GM19240 (cell line): ENCODE data around the gene ZNF385C.

Source experiments
- DNase-seq: peaks from one replicate; pipeline ENCODE4 v3.0.0; 2011; ENCODE audit warnings: low spot score; ENCODE audit not compliant: insufficient read length

The ZNF385C gene

GRCh38 chr17:42125565-42125964 is 27.3 kb upstream of the ZNF385C start:
- DNase-seq, result no peak

- DNase-seq, result no peak
Observed at GRCh38 chr17:42124256-42124655, 26.0 kb upstream of the ZNF385C start.

GRCh38 chr17:42122371-42123303 is 24.4 kb upstream of the ZNF385C start, which contains the start of gene HSPB9:
Gene HSPB9, plus strand, starts transcription at chr17:42122804. Its CDS starts 47 bp downstream, at chr17:42122851.
- DNase-seq, result no peak

DNA sequence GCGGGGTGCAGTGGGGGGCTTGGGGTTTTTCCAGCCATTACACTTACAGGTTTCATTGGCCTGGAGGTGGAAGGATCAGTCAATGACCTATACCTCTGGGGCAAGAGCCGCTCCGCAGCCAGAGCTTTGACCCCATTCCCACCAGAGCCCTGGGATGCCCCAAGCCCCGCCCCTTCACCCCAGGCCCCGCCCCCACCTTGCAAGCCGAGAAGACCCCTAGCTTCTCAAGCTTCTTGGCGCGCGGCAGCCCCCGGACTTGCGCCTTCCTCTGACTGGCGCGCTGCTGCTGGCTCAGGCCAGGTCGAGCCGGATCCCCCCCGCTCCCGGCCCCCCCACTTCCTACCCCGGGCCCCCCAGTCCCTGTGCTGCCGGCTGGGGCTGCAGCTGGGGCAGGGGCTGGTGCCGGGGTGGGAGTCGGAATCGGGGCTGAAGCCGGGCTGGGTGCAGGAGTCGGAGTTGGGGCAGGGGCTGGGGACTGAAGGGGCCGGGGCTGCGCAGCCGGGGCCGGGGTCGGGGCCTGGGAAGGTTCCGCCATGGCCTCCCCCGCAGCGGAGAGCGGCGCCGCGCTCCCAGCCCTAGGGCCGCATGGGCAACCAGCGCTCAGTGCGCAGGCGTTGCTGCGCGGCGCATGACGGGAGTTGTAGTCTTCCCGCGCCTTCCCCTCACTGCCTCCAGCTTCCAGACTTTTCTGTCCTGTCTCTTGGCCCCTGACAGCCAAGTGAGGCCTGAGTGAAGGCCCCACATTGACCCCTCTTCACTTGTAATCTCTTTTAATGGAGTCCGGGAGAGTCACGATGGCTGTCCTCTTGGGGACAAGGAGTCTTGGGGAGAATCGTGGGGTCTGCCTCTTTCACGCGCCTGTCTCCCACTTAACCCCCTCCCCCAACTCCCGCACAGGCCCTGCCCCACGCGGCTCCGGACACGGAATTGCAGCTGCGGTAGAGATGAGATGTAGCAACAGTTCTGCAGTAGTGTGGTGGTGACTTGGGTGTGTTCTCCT is 22.8 kb upstream of the ZNF385C start, which contains the start of gene KAT2A:
Gene KAT2A (minus strand): TSS at position 598 of the 1,000 bp plus-strand sequence. CDS start 63 bp downstream, at position 535.
- DNase-seq, result peak; percentile 86

- no peak for DNase-seq
Observed at GRCh38 chr17:42120161-42120769, 22.0 kb upstream of the ZNF385C start.

DNA sequence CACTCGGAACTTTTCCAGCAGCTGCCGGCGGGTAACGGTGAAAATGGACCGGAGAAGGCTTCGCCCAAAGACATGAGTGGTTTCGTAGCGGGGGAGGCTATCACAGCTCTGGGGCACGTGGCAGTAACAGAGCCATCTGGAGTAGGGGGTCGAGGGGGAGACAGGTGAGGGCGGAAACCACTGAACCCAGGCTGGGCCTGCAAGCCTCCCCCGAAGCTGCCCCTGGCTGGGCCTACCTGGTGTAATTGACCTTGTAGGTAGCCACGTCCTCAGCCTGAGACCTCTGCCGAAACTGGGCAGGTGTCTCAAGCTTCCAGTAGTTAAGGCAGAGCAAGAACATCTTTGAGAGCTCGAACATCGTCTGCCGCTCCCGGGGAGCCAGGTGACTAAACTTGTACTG is 21.0 kb upstream of the ZNF385C start:
- no peak for DNase-seq

- no peak for DNase-seq
Observed at GRCh38 chr17:42118545-42118944, 20.3 kb upstream of the ZNF385C start.

DNA sequence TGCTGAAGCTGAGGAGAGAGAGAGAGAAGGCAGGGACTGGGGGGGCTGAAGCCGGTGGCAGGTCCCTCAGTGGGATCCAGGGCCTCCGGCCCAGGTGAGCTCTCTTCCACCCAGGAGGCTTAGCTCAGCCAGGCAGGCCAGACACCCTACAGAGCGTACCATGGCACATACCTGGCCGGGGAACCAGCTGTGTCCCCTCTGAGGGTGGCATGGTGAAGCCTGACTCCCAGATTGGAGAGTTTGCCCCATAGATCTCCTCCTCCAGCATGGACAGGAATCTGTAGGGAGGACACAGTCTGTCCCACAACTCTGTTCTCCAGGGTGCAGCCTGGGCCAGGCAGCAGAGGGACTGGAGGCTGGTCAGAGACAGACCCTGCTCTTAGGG is 19.8 kb upstream of the ZNF385C start:
- DNase-seq, result no peak

- DNase-seq, result no peak
Observed at GRCh38 chr17:42117397-42118125, 19.3 kb upstream of the ZNF385C start.

DNA sequence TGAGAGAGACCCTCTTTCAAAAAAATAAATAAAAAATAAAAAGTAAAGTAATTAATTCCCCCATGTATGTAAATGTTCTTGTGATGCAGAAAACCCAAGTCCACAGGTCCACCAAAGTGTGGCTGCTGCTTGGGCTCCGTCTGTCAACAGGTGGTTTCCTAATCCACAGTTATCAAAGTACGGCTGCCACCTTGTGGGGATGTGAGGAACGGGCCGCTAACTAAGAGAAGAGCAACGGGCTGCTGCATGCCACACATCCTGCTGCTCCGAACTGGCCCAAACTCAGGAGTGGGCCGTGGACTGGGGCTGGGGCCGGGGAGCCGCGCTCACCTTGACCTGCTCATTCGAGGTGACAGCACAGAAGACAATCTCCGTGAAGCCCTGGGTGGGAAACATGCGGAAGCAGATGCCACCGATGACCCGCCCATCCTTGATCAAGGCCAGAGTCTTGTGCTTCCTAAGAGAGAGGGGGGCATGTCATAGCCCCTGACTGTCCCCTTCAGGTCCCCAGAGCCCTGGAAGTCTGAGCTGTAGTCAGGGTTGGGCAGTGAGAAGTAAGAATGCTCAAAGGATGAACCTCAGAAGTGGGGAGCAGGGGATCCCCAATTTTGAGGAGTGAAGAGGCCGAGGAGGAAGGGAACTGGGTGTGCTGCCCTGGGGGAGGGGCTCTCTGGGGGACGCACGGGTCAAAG is 18.6 kb upstream of the ZNF385C start:
- peak; percentile 56 for DNase-seq

GRCh38 chr17:42114118-42114517 is 15.8 kb upstream of the ZNF385C start:
- DNase-seq, result no peak

DNA sequence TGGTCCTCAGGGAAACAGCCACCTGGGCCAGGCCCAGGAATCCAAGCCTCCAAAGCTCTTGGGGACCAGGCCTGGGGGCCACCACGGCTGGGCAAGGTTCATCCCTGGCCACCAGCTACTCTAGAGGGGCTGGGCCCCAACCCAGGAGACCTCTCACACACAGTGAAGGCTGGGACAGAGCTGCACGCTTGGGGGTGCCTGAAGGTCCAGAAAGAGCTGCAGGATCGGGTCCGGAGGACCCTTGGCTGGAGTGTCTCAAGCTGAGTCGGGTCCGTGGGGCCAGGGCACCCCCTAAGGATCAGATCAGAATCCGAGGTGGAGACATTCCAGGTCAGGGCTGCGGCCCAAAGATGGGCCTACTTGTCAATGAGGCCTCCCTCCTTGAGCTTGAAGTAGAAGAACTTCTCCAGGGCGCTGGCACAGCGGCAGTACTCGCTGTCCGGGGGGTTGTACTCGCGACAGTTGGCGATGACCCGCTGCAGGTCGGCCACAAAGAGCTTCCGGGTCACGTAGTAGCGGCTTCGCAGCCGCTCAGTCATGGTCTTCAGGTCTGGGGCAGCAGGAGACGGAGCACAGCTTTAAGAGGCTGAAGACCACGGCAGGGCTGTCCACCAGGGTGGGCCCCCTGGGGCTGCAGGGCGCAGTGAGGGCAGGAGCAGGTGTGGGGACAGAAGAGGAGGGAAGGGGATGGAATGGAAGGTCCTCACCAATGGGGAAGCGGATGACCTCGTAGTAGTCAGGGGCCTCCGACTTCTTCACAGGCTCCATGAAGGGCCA is 15.2 kb upstream of the ZNF385C start:
- DNase-seq, result no peak

DNA sequence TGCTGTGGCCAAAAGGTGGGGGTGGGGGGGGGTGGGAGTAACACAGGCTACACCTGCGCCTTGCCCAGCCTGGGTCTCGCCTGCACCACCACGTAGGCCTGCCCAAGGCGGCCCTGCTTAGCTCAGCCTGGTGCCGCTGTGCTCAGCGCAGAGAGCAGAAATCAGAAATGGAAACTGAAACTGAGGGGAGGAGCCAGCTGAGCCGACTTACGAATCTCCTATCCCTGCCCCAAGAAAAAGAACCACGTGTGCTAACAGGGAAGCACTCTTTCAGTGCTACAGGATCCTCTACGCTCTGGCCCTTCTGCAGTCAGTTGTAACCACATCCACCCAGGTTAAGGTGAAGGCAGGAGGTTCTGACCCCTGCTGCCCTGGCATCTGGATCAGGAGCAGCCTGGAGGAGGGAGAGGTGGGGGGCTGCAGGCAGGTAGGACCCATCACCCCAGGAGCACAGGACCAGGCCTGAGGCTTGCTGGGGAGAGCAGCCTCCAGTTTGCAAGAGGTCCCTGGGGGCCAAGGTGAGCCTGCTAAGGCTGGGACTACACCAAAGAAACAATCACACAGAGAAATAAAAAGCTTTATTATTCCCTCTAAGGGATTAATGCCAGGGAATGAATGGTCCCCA is 14.4 kb upstream of the ZNF385C start, which contains the start of gene DHX58:
Gene DHX58 (minus strand): TSS at position 163 of the 625 bp plus-strand sequence. CDS start 822 bp downstream, outside the sequence.
- peak; percentile 89 for DNase-seq

GRCh38 chr17:42111871-42112551 is 13.7 kb upstream of the ZNF385C start:
- DNase-seq, result no peak

- DNase-seq, result no peak
Observed at GRCh38 chr17:42111265-42111636, 13.0 kb upstream of the ZNF385C start.

GRCh38 chr17:42110301-42111264 is 12.3 kb upstream of the ZNF385C start:
- no peak for DNase-seq

GRCh38 chr17:42109086-42109485 is 10.8 kb upstream of the ZNF385C start:
- DNase-seq, result no peak
